Stomach (tissue), 9 donors: ENCODE data around the gene ACTMAP. TPM values are rescaled to one million over a fixed set of nuclear protein-coding genes. Genes with fewer than 3 reads are reported as not detected.

Source experiments
- DNase-seq, 2 donors: peaks; one replicate each; pipeline versions ENCODE4 v3.0.0 to v3.0.0-alpha.2; 2013 to 2019
- H3K27ac ChIP-seq, 5 donors: fragments of 200-600 bp in 4 of 5; sonication (generic) in 4 of 5; one replicate each; pipeline ENCODE4 v1.5.1; 2013 to 2019; ENCODE audit warnings: mild to moderate bottlenecking in 1 of 5, moderate library complexity in 1 of 5
- H3K27me3 ChIP-seq, 3 donors: fragments of 200-600 bp; sonication (generic); one replicate each; pipeline ENCODE4 v1.5.1; 2017 to 2019; ENCODE audit warnings: mixed run types in 1 of 3
- H3K36me3 ChIP-seq, 4 donors: fragments of 200-600 bp; sonication (generic); 1 replicate in 3 of 4; 2 replicates in 1 of 4; pipeline ENCODE4 v1.5.1; 2016 to 2019
- H3K4me1 ChIP-seq, 4 donors: fragments of 200-600 bp; sonication (generic); one replicate each; pipeline ENCODE4 v1.5.1; 2016 to 2019
- H3K4me3 ChIP-seq, 4 donors: fragments of 200-600 bp; sonication (generic) in 3 of 4; one replicate each; pipeline ENCODE4 v1.5.1; 2016 to 2019; ENCODE audit warnings: mild to moderate bottlenecking in 1 of 4
- H3K9me3 ChIP-seq, 4 donors: fragments of 200-600 bp; sonication (generic); one replicate each; pipeline ENCODE4 v1.5.1; 2016 to 2019
- EP300 ChIP-seq: sonication (generic); formaldehyde crosslinking; IDR thresholded peaks from one replicate; pipeline ENCODE4 v1.6.1; 2017; ENCODE audit warnings: antibody characterized with exemption
- POLR2A ChIP-seq, 4 donors: fragments of 450-650 bp; IDR thresholded peaks; one replicate each; pipeline ENCODE4 v1.6.1; 2016; ENCODE audit warnings: antibody characterized with exemption in 4 of 4, control low read depth in 2 of 4, mild to moderate bottlenecking in 1 of 4, moderate library complexity in 1 of 4
- POLR2AphosphoS5 ChIP-seq, 3 donors: sonication (generic); formaldehyde crosslinking; IDR thresholded peaks; one replicate each; pipeline ENCODE4 v1.6.1; 2016; ENCODE audit warnings: antibody characterized with exemption in 3 of 3
- WGBS, 5 donors: extraction: QIAGEN DNeasy Blood & Tissue Kit in 3 of 5; methylation state at CpG; one replicate each; pipeline versions ENCODE4 v1.1.5 to v1.1.7; 2013 to 2018; 5-methylcytosine and 5-hydroxymethylcytosine counted together
- intact Hi-C: fragments of 100-400 bp; cut with DNase I; formaldehyde crosslinking; loops from one replicate; pipeline ENCODE4 v1.15.1; 2023; ENCODE audit warnings: low total_unique reads
- polyA plus RNA-seq, 3 donors: library from polyadenylated mRNA; stranded (reverse); fragments of 200-250 nt; gene quantifications; one replicate each; pipeline ENCODE4 v1.2.3, GENCODE V29; 2013
- total RNA-seq, 5 donors: library from RNA; depleted of rRNA; stranded (reverse); fragments of >200 nt; gene quantifications; one replicate each; pipeline versions ENCODE4 v1.1.0 to v1.2.3, GENCODE V29; 2014 to 2016
- TF ChIP-seq, protein P1 (sequence below), 7 experiments: fragments of 450-650 bp in 4 of 7; fragments of 200-600 bp in 3 of 7; sonication (generic) in 3 of 7; IDR thresholded peaks; one replicate each; pipeline ENCODE4 v1.5.1; 2016 to 2019; ENCODE audit warnings: antibody characterized with exemption in 7 of 7, control low read depth in 2 of 7, mild to moderate bottlenecking in 1 of 7
- donor health status: healthy with polysubstance abuse.
- donor health status: Bipolar disorder and iron deficiency.
- donor health status: healthy.

Gene ACTMAP
- total and polyA plus RNA-seq, 8 donors = 0.73 to 24.6 (median 8.2) TPM

DNA sequence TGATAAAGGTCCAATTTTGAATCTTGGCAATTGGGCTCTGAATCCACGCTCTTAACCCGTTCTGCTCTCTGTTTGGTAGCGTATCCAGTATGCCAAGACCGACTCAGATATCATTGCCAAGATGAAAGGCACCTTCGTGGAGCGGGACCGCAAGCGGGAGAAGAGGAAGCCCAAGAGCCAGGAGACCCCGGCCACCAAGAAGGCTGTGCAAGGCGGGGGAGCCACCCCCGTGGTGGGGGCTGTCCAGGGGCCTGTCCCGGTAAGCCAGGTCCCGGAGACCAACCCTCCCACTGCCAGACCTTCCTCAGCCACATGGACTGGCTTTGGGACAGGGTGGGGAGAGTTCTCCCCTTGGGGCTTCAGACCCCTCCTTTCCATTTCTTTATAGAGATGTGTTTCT is 9.1 kb upstream of the ACTMAP start:
- peaks cover 74 to 94% (median 90%) of the 10 kb centered on the region in 4 donors for H3K36me3 ChIP-seq
- H3K27me3 ChIP-seq = no peaks in the 10 kb centered on the region
- no peak for DNase-seq
- H3K27ac ChIP-seq = no peak overlapping the region
- 91 to 94% (median 93%) methylated on average over 11 to 13 of the region's 13 CpGs for WGBS, 5 donors
- TF ChIP-seq POLR2AphosphoS5 (IDR thresholded peaks at IDR 0.05) = no peak
- TF ChIP-seq POLR2A (IDR thresholded peaks at IDR 0.05) = no peak
- TF ChIP-seq EP300 = no peak
- TF ChIP-seq, protein P1, sequence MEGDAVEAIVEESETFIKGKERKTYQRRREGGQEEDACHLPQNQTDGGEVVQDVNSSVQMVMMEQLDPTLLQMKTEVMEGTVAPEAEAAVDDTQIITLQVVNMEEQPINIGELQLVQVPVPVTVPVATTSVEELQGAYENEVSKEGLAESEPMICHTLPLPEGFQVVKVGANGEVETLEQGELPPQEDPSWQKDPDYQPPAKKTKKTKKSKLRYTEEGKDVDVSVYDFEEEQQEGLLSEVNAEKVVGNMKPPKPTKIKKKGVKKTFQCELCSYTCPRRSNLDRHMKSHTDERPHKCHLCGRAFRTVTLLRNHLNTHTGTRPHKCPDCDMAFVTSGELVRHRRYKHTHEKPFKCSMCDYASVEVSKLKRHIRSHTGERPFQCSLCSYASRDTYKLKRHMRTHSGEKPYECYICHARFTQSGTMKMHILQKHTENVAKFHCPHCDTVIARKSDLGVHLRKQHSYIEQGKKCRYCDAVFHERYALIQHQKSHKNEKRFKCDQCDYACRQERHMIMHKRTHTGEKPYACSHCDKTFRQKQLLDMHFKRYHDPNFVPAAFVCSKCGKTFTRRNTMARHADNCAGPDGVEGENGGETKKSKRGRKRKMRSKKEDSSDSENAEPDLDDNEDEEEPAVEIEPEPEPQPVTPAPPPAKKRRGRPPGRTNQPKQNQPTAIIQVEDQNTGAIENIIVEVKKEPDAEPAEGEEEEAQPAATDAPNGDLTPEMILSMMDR (IDR thresholded peaks at IDR 0.05) = no peak
- H3K9me3 ChIP-seq = no peaks in the 10 kb centered on the region
- no peak overlapping the region for H3K4me3 ChIP-seq
- peaks cover 21 to 31% (median 28%) of the 10 kb centered on the region in 4 donors for H3K4me1 ChIP-seq
- intact Hi-C loops = no loop called here

DNA sequence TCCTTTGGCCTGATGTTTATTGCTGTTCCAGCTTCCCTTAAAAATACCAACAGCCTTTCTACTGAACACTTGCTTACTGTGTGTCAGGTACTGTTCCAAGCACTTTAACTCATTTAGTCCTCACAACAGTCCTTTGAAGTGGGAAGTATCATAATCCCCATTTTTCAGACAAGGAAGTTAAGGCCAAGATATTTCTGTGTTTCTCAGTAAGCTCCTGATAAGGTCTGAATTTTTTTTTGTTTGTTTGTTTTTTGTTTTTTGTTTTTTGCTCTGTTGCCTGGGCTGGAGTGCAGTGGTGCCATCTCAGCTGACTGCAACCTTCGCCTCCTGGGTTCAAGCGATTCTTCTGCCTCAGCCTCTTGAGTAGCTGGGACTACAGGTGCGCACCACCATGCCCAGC is 8.2 kb upstream of the ACTMAP start:
- intact Hi-C loops = no loop called here
- TF ChIP-seq POLR2A (IDR thresholded peaks at IDR 0.05) = no peak
- no peak for TF ChIP-seq EP300
- TF ChIP-seq, protein P1 (IDR thresholded peaks at IDR 0.05) = no peak
- TF ChIP-seq POLR2AphosphoS5 (IDR thresholded peaks at IDR 0.05) = no peak
- Histone ChIP-seq H3K36me3 (peaks cover 66 to 85% (median 82%) of the 10 kb centered on the region in 4 donors), H3K4me1 (peaks cover 29 to 40% (median 37%) of the 10 kb centered on the region in 4 donors), H3K27me3 (no peaks in the 10 kb centered on the region), H3K9me3 (no peaks in the 10 kb centered on the region), H3K27ac (no peak overlapping the region), H3K4me3 (no peak overlapping the region)
- DNase-seq = no peak
- WGBS, 5 donors = 93 to 100% (median 96%) methylated on average over 3 of the region's 3 CpGs

DNA sequence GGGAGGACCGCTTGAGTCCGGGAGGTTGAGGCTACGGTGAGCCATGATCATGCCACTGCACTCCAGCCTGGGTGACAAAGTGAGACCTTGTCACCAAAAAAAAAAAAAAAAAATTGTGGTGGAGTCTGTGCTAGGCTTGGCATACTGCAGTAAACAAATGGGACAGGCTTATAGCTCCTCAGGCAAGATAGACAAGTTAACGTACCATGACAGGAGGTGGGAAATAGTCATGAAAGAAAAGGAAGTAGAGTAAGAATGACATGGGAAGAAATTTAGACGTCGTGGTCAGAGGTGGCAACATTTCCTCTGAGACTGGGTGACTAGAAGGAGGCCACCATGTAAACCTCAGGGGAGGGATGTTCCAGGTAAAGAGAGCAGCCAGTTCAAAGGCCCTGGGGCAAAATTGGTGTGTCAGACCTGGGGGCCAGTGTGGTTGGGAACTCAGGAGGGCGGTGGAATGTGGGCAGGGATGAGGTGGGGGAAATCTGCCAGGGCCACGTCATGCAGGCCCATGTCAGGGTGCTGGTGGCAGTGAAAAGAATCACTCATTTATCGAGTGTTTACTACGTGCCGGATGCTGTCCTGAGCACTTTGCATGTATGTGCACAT is 6.3 kb upstream of the ACTMAP start:
- Histone ChIP-seq H3K27me3 (no peaks in the 10 kb centered on the region), H3K4me1 (peaks cover 29 to 58% (median 53%) of the 10 kb centered on the region in 4 donors), H3K4me3 (peak overlapping the region in 1 of 4 donors; percentile 38), H3K27ac (peak overlapping the region in 2 of 5 donors; percentile 17 to 26), H3K36me3 (peaks cover 47 to 66% (median 64%) of the 10 kb centered on the region in 4 donors), H3K9me3 (no peaks in the 10 kb centered on the region)
- intact Hi-C loops = no loop called here
- no peak for DNase-seq
- no peak for TF ChIP-seq EP300
- TF ChIP-seq POLR2A (IDR thresholded peaks at IDR 0.05) = no peak
- no peak for TF ChIP-seq POLR2AphosphoS5 (IDR thresholded peaks at IDR 0.05)
- TF ChIP-seq, protein P1 (IDR thresholded peaks at IDR 0.05) = no peak
- 70 to 85% (median 74%) methylated on average over 10 to 11 of the region's 11 CpGs for WGBS, 5 donors

DNA sequence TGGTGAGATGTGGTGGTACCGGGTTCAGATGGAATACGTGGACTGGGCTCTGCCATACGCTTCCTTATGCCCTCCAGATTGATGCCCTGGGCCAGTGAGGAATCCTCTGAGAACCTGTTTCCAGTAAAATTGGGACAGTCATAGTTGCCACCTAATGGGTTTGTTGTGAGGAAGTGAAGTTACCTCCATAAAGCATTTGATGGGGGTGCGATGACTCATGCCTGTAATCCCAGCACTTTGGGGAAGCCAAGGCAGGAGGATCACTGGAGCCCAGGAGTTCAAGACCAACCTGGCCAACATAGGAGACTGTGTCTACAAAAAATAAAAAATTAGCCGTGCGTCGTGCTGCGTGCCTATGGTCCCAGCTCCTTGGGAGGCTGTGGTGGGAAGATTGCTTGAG is 5.5 kb upstream of the ACTMAP start:
- TF ChIP-seq, protein P1 (IDR thresholded peaks at IDR 0.05) = no peak
- TF ChIP-seq POLR2A (IDR thresholded peaks at IDR 0.05) (no peak), EP300 (no peak), POLR2AphosphoS5 (IDR thresholded peaks at IDR 0.05) (no peak)
- Histone ChIP-seq H3K9me3 (no peaks in the 10 kb centered on the region), H3K4me1 (peaks cover 29 to 58% (median 55%) of the 10 kb centered on the region in 4 donors), H3K4me3 (peak overlapping the region in 1 of 4 donors; percentile 38), H3K27ac (peak overlapping the region in 1 of 5 donors; percentile 26), H3K27me3 (no peaks in the 10 kb centered on the region), H3K36me3 (peaks cover 40 to 58% (median 55%) of the 10 kb centered on the region in 4 donors)
- intact Hi-C loops = no loop called here
- DNase-seq = no peak
- 95 to 97% (median 96%) methylated on average over 7 to 8 of the region's 8 CpGs for WGBS, 5 donors
